Measurements from ENCODE around the gene NDUFB2.

DNA sequence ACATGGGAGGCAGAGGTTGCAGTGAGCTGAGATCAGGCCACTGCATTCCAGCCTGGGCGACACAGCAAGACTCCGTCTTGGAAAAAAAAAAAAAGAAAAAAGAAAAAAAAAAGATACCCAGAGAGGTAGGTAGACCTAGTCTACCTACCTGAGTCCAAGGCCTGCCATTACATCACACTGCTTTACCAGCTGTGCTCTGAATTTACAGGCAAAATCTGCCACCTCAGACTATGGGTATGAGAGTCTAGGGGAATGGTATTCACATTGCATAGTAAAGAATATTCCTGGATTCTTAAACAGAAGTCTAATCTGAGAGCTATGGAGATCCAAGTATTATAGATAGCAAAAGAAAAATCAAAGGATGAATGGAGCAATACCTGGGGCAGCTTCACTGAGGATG, 50.2 kb downstream of the NDUFB2 start:
- TF ChIP-seq, protein P1, sequence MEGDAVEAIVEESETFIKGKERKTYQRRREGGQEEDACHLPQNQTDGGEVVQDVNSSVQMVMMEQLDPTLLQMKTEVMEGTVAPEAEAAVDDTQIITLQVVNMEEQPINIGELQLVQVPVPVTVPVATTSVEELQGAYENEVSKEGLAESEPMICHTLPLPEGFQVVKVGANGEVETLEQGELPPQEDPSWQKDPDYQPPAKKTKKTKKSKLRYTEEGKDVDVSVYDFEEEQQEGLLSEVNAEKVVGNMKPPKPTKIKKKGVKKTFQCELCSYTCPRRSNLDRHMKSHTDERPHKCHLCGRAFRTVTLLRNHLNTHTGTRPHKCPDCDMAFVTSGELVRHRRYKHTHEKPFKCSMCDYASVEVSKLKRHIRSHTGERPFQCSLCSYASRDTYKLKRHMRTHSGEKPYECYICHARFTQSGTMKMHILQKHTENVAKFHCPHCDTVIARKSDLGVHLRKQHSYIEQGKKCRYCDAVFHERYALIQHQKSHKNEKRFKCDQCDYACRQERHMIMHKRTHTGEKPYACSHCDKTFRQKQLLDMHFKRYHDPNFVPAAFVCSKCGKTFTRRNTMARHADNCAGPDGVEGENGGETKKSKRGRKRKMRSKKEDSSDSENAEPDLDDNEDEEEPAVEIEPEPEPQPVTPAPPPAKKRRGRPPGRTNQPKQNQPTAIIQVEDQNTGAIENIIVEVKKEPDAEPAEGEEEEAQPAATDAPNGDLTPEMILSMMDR (IDR thresholded peaks at IDR 0.05): no peak
- TF ChIP-seq POLR2A (IDR thresholded peaks at IDR 0.05): no peak

All from Peyer's patch (tissue), 4 donors.